Omental fat pad (tissue), 4 donors: ENCODE measurements around the gene PIP4K2A. TPM values are rescaled to one million over a fixed set of nuclear protein-coding genes. Genes with fewer than 3 reads are reported as not detected.

ENCODE experiments used
- ATAC-seq: fragments of 150-250 bp; one replicate; pipeline ENCODE4 v1.9.1; 2016; ENCODE audit warnings: mild to moderate bottlenecking, moderate library complexity; ENCODE audit not compliant: low FRiP score
- DNase-seq: peaks from one replicate; pipeline ENCODE4 v3.0.0-alpha.2; 2019; ENCODE audit warnings: low spot score
- CTCF ChIP-seq, 3 donors: fragments of 450-650 bp; IDR thresholded peaks; one replicate each; pipeline ENCODE4 v1.5.1; 2016 to 2017; ENCODE audit warnings: antibody characterized with exemption in 3 of 3, mild to moderate bottlenecking in 3 of 3, moderate library complexity in 2 of 3
- total RNA-seq, 4 donors: library from RNA; depleted of rRNA; stranded (reverse); fragments of >200 nt; gene quantifications; one replicate each; pipeline ENCODE4 v1.1.0, GENCODE V29; 2016

The PIP4K2A gene
- total RNA-seq, 4 donors from 2014 or later: 16.2 to 32.5 (median 30.4) TPM

- no peak for ATAC-seq
- TF ChIP-seq CTCF (IDR thresholded peaks at IDR 0.05): no peak
- DNase-seq: no peak
Measured at GRCh38 chr10:22659866-22660265, 54.5 kb downstream of the PIP4K2A start.

GRCh38 chr10:22658745-22659410, 55.5 kb downstream of the PIP4K2A start:
- TF ChIP-seq CTCF (IDR thresholded peaks at IDR 0.05): no peak
- ATAC-seq (no peak), DNase-seq (no peak)

- TF ChIP-seq CTCF (IDR thresholded peaks at IDR 0.05): no peak
- ATAC-seq: no peak
- DNase-seq: no peak
Measured at GRCh38 chr10:22657566-22658225, 56.7 kb downstream of the PIP4K2A start.

- DNase-seq (no peak), ATAC-seq (no peak)
- TF ChIP-seq CTCF (IDR thresholded peaks at IDR 0.05): no peak
Measured at GRCh38 chr10:22657024-22657423, 57.4 kb downstream of the PIP4K2A start.

GRCh38 chr10:22656036-22656435, 58.3 kb downstream of the PIP4K2A start:
- no peak for ATAC-seq
- TF ChIP-seq CTCF (IDR thresholded peaks at IDR 0.05): no peak
- no peak for DNase-seq

- ATAC-seq (no peak), DNase-seq (no peak)
- no peak for TF ChIP-seq CTCF (IDR thresholded peaks at IDR 0.05)
Measured at GRCh38 chr10:22655312-22655981, 58.9 kb downstream of the PIP4K2A start.
